ENCODE data around the gene STAMBPL1.

Gene STAMBPL1

GRCh38 chr10:88971221-88972061 lies 91.4 kb downstream of the STAMBPL1 start:
- DNase-seq (ENCODE audit: extremely low spot score, insufficient read length, low read depth) (no peak), FAIRE-seq (no peak)

All from GM18507 (cell line).